NT2/D1 (cell line): ENCODE results near the gene RBM5.

ENCODE experiments used
- YY1 ChIP-seq: IDR thresholded peaks from 2 replicates; pipeline ENCODE4 v1.6.1; 2011; ENCODE audit not compliant: insufficient read length, insufficient read depth
- ZNF274 ChIP-seq: IDR thresholded peaks from 2 replicates; pipeline ENCODE4 v1.6.1; 2011; ENCODE audit warnings: mild to moderate bottlenecking, low read depth, low read length

DNA sequence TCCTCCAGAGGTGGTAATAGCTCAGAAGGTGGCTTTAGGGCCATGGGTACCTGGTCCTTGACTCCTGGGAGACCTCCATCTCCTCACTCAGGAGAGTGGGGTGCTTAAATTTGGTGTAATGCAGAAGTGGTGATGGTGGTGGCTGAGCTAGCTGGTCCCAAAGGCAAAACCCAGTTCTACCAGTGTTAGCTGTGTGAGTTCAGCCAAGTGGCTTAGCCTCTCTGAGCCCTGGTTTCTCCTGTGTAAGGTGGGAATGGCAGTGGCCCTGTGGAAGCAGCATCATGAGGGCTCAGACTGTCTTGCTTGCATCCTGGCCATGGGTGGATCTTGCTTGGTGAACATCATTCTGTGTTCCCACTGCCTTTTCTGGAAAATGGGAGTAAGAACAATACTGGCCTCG is 75.8 kb downstream of the RBM5 start:
- TF ChIP-seq YY1 (no peak), ZNF274 (no peak)
